HCEC 1CT (cell line): ENCODE measurements around the gene ATXN7L3.

Experiments used
- DNase-seq: peaks from one replicate; pipeline ENCODE4 v3.0.0-alpha.2; 2017

Gene ATXN7L3

DNA sequence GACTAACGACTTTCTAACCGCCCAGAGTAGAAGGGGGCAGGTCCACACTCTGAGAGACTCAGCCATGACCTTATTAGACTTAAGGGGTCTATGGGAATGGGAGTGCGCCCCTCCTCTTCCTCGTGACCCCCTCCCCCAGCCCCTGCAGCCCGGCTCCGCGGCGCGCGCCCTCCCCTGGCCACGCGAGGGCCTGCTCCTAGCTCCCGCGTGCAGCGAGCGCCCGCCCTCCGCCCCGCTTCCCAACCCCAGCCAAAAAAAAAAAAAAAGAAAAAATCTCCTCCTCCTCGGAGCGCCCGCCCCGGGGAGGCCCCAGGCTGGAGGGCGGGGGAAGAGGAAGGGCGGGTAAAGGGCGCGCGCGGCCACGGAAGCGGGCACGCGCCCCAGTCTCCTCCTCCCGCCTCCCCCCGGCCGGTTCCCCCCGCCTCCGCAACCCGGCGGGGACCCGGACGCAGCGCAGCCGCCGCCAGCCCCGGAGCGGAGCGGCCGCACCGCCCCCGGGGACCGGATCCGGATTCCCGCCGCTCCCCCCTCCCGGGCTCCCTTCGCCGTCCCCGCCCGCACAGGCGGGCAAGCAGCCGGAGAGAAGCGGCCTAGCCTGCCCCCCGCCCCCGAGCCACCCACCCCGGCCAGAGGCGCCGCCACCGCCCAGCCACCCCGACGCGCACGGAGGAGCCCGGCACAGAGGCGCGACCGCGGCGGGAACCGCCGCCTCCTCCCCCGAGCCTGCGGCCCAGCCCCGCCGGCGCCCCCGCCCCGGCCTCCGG is 18.8 kb upstream of the ATXN7L3 start:
- DNase-seq = peak; percentile 88

DNA sequence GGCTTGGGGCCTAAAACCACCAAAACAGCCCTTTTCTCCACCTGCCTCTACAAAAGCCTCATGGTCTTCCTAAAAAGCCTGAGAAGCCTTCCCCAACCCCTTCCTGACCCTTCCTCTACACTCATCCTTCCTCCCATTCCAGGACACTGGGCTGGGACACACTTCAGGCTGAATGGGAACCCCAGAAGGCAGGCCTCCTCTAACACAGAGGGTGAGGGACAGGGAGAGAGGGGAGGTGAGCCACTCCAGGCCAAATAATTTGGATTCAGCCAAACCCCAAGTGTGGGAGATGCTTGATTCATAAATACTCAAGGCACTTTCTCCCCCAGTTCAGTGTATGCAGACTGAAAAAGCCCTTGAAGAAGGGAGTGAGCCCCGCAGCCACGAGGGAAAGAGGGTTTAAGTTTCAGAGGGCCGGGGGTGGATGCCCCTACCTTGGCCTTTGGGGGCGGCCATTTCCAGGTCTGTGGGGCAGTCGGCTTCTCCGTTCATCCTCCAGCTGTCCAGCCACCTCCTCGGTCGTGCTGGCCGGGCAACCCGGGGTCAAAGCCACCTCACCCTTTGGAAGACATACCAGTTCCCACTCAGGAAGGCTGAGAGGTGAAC is 18.2 kb upstream of the ATXN7L3 start:
- DNase-seq = no peak

- DNase-seq = no peak
Measured at GRCh38 chr17:44216694-44217093, 17.0 kb upstream of the ATXN7L3 start.

DNA sequence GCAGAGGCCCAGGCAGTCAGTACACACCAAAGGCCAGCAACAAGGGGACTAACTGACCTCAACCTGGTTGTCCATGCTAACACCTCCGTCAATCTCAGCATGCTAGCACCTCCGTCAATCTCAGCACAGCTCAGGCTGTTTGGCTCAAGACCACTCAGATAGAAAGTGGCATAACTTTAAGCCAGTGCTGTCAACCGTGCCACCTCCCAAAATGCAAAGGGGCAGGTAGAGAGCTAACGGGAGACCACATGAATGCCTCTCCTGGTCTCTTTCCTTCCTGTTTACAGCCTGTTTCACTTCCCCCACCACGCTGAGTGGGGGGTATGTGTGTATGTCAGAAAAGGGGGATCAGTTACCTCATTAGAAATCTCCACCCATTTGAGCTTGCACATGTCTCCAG is 16.5 kb upstream of the ATXN7L3 start:
- no peak for DNase-seq

- DNase-seq = no peak
Measured at GRCh38 chr17:44214896-44215295, 15.2 kb upstream of the ATXN7L3 start.

DNA sequence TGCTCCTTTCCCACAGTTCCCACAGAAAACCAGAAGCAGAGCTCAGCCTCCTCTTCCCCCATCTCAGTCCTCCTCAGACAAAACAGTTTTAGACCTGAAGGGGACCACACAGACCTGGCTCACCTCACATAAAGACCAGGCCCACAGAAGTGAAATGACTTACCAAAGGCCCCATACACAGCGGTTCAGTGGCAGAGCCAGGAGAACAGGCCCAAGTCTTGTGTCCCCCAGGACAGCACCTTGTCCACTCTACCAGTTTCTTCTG is 14.5 kb upstream of the ATXN7L3 start:
- no peak for DNase-seq

DNA sequence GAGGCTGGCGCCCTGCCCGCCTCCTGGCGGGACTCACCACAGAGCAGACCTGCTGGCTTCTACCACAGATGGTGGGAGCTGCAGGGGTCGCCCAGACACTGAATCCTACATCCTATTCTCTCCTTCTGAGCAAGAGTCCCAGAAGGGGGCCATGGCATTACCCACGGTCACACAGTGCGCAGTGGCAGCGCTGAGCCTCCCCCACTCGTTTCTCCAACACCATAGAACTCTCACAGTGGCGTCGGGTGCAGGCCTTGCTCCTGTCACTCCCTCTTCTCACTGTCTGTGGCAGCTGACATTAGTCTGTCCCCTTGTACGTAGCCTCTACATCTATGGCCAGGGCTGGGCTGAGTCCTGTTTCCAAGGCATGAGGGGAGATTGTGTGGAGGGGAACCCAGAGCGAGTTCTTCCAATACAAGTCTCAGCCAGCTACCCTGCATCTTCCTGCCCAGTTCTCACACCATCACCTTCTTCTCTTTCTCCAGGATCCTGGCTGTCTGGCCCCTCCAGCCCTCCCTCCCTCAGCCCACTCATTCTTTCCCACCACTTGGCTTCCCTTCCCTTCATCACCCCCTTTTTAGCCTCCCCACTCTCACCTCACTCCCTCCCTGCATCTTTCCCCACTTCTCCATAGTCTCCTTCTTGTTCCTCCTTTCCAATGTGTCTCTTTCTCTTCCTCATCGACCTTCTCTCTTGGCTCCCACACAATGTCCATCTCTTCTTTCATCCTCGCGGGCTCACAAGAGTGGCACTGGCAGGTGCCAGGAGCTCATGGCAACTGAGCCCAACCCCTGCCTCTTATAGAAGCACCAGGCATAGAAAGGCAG is 13.9 kb upstream of the ATXN7L3 start:
- no peak for DNase-seq

DNA sequence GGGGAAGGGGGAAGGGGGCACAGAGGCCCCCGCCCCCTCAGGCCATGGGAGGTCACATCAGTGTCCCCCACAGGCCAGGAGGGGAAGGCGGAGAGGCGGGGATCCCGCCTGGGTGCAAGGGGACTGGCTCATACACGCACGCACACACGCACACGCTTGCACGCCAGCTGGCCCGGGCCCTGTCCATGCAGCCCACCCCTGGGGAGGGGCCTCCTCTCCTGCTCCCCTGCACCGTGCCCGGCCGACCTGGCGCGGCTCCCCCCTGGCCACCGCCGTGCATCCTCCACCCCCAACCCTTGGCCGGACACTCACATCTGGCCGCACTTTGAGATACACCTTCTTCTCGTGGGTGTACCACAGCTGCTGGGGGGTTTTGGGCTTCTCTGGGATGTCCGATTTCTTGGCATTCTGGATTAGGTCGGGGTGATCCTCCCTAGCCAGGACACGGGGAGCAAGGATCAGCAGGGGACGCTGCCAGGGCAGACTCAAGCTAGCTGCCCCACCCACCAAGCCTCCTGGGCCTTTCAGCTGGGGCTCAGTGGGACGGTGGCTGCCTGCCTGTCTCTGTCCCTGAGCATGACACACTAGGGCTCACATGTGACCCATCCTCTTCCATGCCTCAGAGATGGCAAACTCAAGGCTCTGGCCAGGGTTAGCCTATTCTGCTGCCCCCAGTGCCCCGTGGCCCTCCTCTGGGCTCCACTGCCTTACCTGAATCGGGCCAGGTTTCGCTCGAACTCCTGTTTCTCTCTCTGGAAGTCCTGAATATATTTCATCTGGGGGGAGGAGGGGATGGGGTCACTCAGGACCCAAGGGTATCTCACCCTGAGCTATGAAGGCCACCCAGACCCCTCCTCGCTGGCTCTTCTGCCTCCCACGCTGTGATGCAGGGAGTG is 13.1 kb upstream of the ATXN7L3 start:
- DNase-seq = no peak

DNA sequence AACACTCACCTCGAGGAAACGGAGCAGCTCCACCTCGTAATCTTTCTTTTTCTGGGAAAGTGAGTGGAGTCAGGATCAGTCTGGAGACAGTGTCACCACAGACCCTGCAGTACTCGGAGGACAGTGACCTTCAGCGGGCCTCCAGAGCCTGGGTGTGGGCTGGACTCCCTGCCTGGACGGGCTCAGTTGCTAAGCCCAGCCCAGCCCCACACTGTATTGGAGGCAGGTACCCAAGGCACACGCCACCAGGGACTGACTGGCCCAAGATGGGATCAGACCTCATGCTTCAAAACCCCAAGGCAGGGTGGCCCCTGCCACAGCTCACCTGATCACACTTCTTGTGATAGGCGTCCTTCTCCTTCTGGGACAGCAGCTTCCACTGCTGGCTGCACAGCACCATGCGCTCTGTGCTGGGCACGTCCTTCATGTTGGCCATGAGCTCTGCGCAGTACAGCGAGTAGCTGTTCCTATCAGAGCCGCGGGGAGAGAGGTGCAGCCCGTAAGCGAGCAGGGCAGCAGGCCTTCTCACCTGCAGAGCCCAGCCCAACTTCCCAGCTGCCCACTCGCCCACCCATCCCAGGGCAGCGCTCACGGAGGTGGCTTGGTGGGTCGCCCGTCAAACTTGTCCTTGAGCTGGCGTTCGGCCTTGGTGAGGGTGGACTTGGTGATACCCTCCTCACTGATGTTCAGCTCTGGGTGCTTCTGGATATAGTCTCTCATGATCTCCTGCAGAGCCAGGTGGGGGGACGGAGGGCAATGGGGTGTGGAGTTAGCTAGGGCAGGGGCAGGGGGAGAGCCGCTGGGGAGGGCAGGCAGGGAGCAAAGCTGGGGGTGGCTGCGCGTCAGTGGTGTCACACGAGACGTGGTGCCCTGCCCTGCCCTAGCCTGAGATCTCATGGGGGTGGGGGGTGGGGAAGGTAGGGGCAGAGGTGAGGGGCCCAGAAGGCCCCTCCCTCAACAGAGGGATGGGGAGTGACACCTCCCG is 11.9 kb upstream of the ATXN7L3 start:
- DNase-seq = no peak

DNA sequence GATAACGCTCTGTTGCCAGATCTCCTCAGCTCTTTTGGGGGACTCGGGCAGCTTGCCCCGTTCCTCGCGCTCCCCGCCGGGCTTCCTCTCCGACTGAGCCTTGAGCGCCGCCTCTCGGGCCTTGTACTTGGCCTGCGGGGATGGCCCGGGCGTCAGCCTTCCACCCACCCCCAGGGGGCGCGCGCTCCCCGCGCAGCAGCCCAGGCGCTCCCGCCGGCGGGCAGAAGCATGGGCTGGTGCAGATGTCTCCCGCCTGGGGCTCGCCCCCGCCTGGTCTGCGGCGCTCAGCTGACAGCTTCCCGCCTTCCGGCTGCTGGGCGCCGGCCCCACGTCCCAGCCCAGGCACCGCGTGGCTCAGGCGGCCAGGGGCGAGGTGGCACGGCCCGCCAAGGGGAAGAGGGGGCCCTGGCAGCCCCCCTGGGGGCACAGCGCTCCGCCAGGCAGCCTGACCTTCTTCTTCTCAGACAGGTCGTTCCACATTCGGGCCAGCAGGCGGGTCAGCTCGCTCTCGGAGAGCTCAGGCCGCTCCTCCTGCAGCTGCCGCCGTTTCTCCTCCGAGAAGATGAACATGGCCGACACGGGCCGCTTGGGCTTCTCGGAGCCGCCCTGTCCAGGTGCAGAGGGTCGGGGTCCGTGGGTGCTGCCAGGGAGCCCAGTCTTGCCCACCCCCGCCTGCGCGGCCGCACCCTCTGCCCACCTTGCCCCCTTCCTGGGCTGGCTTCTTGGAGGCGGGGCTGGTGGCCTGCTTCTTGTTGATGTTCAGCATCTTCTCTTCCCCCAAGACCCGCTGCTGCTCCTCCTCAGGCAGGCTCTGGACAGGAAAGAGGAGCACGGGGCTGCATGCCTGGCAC is 10.9 kb upstream of the ATXN7L3 start:
- DNase-seq = peak; percentile 85

GRCh38 chr17:44209786-44210341 is 10.2 kb upstream of the ATXN7L3 start:
- DNase-seq = no peak

DNA sequence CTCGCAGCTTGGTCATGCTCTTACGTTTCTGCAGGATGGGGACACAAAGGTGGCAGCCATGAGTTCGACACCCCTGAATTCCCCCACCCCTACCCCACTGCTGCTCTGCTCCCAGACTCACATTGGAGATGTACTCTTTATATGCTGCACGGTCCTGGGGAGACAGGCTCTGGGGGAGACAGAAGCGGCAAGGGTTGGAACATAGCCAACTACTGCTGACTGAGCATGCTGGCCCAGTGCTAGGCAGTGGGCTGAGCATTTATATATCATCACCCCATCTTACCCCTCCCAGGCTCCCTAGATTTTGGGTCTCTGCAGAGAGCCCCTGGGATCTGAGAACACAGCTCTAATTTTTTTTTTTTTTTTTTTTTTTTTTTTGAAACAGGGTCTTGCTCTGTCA is 8.1 kb upstream of the ATXN7L3 start:
- DNase-seq = no peak

DNA sequence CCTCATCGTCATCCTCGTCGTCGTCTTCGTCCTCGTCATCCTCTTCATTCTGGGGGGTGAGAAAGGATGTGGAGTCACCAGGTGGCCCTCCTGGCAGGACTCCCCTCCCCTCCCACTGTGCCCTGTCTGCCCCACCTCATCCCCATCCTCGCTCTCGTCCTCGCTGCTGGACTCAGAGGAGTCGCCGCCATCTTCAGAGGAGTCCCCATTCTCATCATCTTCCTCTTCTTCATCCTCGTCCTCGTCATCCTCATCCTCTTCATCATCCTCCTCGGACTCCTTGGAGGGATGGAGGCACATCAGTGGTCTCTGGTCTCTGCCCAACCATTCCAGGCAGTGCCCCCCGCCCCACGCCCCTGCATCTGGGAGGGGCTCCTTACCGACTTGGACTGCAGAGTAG is 7.6 kb upstream of the ATXN7L3 start:
- no peak for DNase-seq

GRCh38 chr17:44206825-44207155 is 7.1 kb upstream of the ATXN7L3 start:
- no peak for DNase-seq

- no peak for DNase-seq
Measured at GRCh38 chr17:44205962-44206824, 6.5 kb upstream of the ATXN7L3 start.

GRCh38 chr17:44204441-44204882 is 4.8 kb upstream of the ATXN7L3 start:
- peak; percentile 72 for DNase-seq

GRCh38 chr17:44203731-44204440 is 4.2 kb upstream of the ATXN7L3 start:
- peak; percentile 48 for DNase-seq

DNA sequence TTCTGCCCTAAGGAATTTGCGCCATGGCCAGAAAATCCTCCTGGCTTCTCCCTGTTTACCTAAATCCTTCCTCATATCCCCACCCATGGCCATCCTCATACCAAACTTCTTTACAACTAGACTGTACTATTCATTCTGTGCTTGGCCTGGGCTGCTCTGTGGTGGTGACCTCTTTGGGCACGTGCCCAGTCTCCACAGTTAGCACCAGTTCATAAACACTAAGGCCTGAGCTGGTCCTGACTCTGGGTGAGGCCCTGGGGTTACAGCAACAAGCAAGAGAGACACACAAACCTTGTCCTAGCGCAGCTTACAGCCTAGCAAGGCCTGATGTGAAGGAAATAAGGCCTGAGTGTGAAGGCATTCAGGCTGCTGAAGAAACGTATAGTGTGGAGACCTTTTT is 3.1 kb upstream of the ATXN7L3 start:
- DNase-seq = no peak
